OCI-LY1 (cell line): ENCODE data around the gene TMEM26.

Source experiments
- H2AFZ ChIP-seq: fragments of 200-600 bp; sonication (generic), shearing (Covaris generic); 2 replicates; pipeline ENCODE4 v1.6.0; 2014; ENCODE audit warnings: antibody characterized with exemption, mild to moderate bottlenecking, low read length
- H3F3A ChIP-seq: fragments of 200-600 bp; sonication (generic), shearing (Covaris generic); 2 replicates; pipeline ENCODE4 v1.6.0; 2014; ENCODE audit warnings: mild to moderate bottlenecking, antibody characterized with exemption, low read length, moderate library complexity; ENCODE audit not compliant: insufficient read depth
- H3K27ac ChIP-seq: fragments of 200-600 bp; sonication (generic); 2 replicates; pipeline ENCODE4 v1.5.1; 2014; ENCODE audit warnings: low read length, mixed run types, mild to moderate bottlenecking, low read depth; ENCODE audit not compliant: poor library complexity, severe bottlenecking
- H3K27me3 ChIP-seq: fragments of 200-600 bp; sonication (generic); 2 replicates; pipeline ENCODE4 v1.6.0; 2014; ENCODE audit warnings: antibody characterized with exemption, mild to moderate bottlenecking, low read length, moderate library complexity; ENCODE audit not compliant: insufficient read depth
- H3K36me3 ChIP-seq: fragments of 200-600 bp; sonication (generic); 2 replicates; pipeline ENCODE4 v1.6.1; 2014; ENCODE audit warnings: mild to moderate bottlenecking, antibody characterized with exemption, low read length, moderate library complexity, mixed read lengths; ENCODE audit not compliant: insufficient read depth
- H3K4me1 ChIP-seq: fragments of 200-600 bp; sonication (generic); 2 replicates; pipeline ENCODE4 v1.5.1; 2014; ENCODE audit warnings: mild to moderate bottlenecking, low read length, moderate library complexity; ENCODE audit not compliant: insufficient read depth, severe bottlenecking
- H3K4me2 ChIP-seq: fragments of 200-600 bp; sonication (generic), shearing (Covaris generic); 2 replicates; pipeline ENCODE4 v1.6.1; 2014; ENCODE audit warnings: low read length
- H3K4me3 ChIP-seq: fragments of 200-600 bp; sonication (generic); 2 replicates; pipeline ENCODE4 v1.5.1; 2014; ENCODE audit warnings: low read length, low read depth, mild to moderate bottlenecking, mixed read lengths; ENCODE audit not compliant: poor library complexity, severe bottlenecking
- H3K79me2 ChIP-seq: fragments of 200-600 bp; shearing (Covaris generic); 2 replicates; pipeline ENCODE4 v1.6.1; 2016; ENCODE audit warnings: mixed run types, low read length, mixed read lengths; ENCODE audit not compliant: insufficient read depth
- H3K9ac ChIP-seq: fragments of 200-600 bp; sonication (generic), shearing (Covaris generic); 2 replicates; pipeline ENCODE4 v1.6.1; 2014; ENCODE audit warnings: mild to moderate bottlenecking, low read length, mixed read lengths
- H3K9me2 ChIP-seq: fragments of 200-600 bp; sonication (generic), shearing (Covaris generic); 2 replicates; pipeline ENCODE4 v1.6.1; 2014; ENCODE audit warnings: low read depth, mild to moderate bottlenecking, low read length, mixed read lengths
- H3K9me3 ChIP-seq: fragments of 200-600 bp; shearing (Covaris generic); 2 replicates; pipeline ENCODE4 v1.6.1; 2014; ENCODE audit warnings: low read length, mixed read lengths
- H4K20me1 ChIP-seq: fragments of 200-600 bp; sonication (generic), shearing (Covaris generic); 2 replicates; pipeline ENCODE4 v1.6.0; 2016; ENCODE audit warnings: mild to moderate bottlenecking, low read length; ENCODE audit not compliant: insufficient read depth
- CTCF ChIP-seq: fragments of 200-600 bp; sonication (generic), shearing (Covaris generic); IDR thresholded peaks from 2 replicates; pipeline ENCODE4 v1.5.1; 2017; ENCODE audit warnings: mild to moderate bottlenecking, antibody characterized with exemption, low read length, moderate library complexity, mixed read lengths
- EZH2 ChIP-seq: fragments of 200-600 bp; sonication (generic), shearing (Covaris generic); IDR thresholded peaks from 2 replicates; pipeline ENCODE4 v1.8.0; 2017; ENCODE audit warnings: borderline replicate concordance, mixed run types, mild to moderate bottlenecking, antibody characterized with exemption, low read length, moderate library complexity, mixed read lengths

The TMEM26 gene

GRCh38 chr10:61398366-61399129 is 54.6 kb downstream of the TMEM26 start:
- H3K9me3 ChIP-seq: no peaks in the 10 kb centered on the region
- no peaks in the 10 kb centered on the region for H3K4me1 ChIP-seq
- no peaks in the 10 kb centered on the region for H3K79me2 ChIP-seq
- no peak overlapping the region for H2AFZ ChIP-seq
- H3K9ac ChIP-seq: no peak overlapping the region
- H3F3A ChIP-seq: no peaks in the 10 kb centered on the region
- no peak overlapping the region for H3K4me3 ChIP-seq
- H3K4me2 ChIP-seq: no peak overlapping the region
- no peaks in the 10 kb centered on the region for H4K20me1 ChIP-seq
- H3K27ac ChIP-seq: no peak overlapping the region
- no peak for TF ChIP-seq CTCF
- TF ChIP-seq EZH2: no peak
- no peaks in the 10 kb centered on the region for H3K36me3 ChIP-seq
- no peaks in the 10 kb centered on the region for H3K27me3 ChIP-seq
- no peaks in the 10 kb centered on the region for H3K9me2 ChIP-seq

GRCh38 chr10:61397175-61397986 is 55.8 kb downstream of the TMEM26 start:
- Histone ChIP-seq H3K4me3 (no peak overlapping the region), H3K27me3 (no peaks in the 10 kb centered on the region), H4K20me1 (no peaks in the 10 kb centered on the region), H3K79me2 (no peaks in the 10 kb centered on the region), H3F3A (no peaks in the 10 kb centered on the region), H3K4me1 (no peaks in the 10 kb centered on the region), H3K36me3 (no peaks in the 10 kb centered on the region), H2AFZ (no peak overlapping the region), H3K9me3 (no peaks in the 10 kb centered on the region), H3K9ac (no peak overlapping the region), H3K4me2 (no peak overlapping the region), H3K9me2 (no peaks in the 10 kb centered on the region), H3K27ac (no peak overlapping the region)
- no peak for TF ChIP-seq CTCF
- no peak for TF ChIP-seq EZH2

GRCh38 chr10:61391281-61391680 is 61.9 kb downstream of the TMEM26 start:
- Histone ChIP-seq H3K36me3 (no peaks in the 10 kb centered on the region), H3K79me2 (no peaks in the 10 kb centered on the region), H4K20me1 (no peaks in the 10 kb centered on the region), H3K9ac (no peak overlapping the region), H3K4me1 (no peaks in the 10 kb centered on the region), H3K4me2 (no peak overlapping the region), H3K27me3 (no peaks in the 10 kb centered on the region), H3K27ac (no peak overlapping the region), H3F3A (no peaks in the 10 kb centered on the region), H2AFZ (no peak overlapping the region), H3K4me3 (no peak overlapping the region), H3K9me2 (no peaks in the 10 kb centered on the region), H3K9me3 (no peaks in the 10 kb centered on the region)
- TF ChIP-seq CTCF (no peak), EZH2 (no peak)
